Activated CD4-positive, alpha-beta T cell treated with anti-CD3 and anti-CD28 coated beads, Interleukin-2, amount 10 ng/mL, durations not matched to agents 7 days and 5 days (primary cell): ENCODE results near the gene PTPN13. TPM values are rescaled to one million over a fixed set of nuclear protein-coding genes. Genes with fewer than 3 reads are reported as not detected.

Source experiments
- CTCF ChIA-PET: fragments of 350-600 bp; sonication (Branson Sonifier 250); formaldehyde crosslinking; loops from one replicate; lab custom pipeline; 2021; ENCODE audit warnings: antibody characterized with exemption; lab: Charles Lee
- POLR2A ChIA-PET: fragments of 350-600 bp; sonication (Branson Sonifier 250); formaldehyde crosslinking; loops from one replicate; lab custom pipeline; 2021; ENCODE audit warnings: antibody characterized with exemption; lab: Charles Lee
- DNase-seq: peaks from one replicate; pipeline ENCODE4 v3.0.0-alpha.2; 2020
- H3K27ac Mint-ChIP-seq: one replicate; pipeline ENCODE4 v1.8.0; 2021; ENCODE audit warnings: mild to moderate bottlenecking, moderate library complexity, mixed read lengths
- H3K27me3 Mint-ChIP-seq: one replicate; pipeline ENCODE4 v1.8.0; 2021; ENCODE audit warnings: mixed read lengths
- H3K36me3 Mint-ChIP-seq: one replicate; pipeline ENCODE4 v1.8.0; 2021; ENCODE audit warnings: low read depth, mixed read lengths
- H3K4me1 Mint-ChIP-seq: one replicate; pipeline ENCODE4 v1.8.0; 2021; ENCODE audit warnings: mixed read lengths
- H3K4me3 Mint-ChIP-seq: one replicate; pipeline ENCODE4 v1.8.0; 2021; ENCODE audit warnings: mild to moderate bottlenecking, moderate library complexity, mixed read lengths
- H3K9me3 Mint-ChIP-seq: one replicate; pipeline ENCODE4 v1.8.0; 2021; ENCODE audit warnings: mixed read lengths
- total RNA-seq, 2 experiments: library from RNA; stranded (reverse); gene quantifications; one replicate each; pipeline ENCODE4 v1.2.3, GENCODE V29; 2021

Gene PTPN13
- total RNA-seq, 2 experiments from 2014 or later = 2.0 to 2.6 TPM

GRCh38 chr4:86600007-86600653 is 6.0 kb downstream of the PTPN13 start:
- Mint-ChIP-seq H3K4me3 (no peak overlapping the region), H3K27me3 (peaks cover 29% of the 10 kb centered on the region), H3K9me3 (no peaks in the 10 kb centered on the region), H3K36me3 (no peaks in the 10 kb centered on the region), H3K27ac (no peak overlapping the region), H3K4me1 (peaks cover 3% of the 10 kb centered on the region)
- ChIA-PET CTCF (no interaction called here), POLR2A (no interaction called here)
- DNase-seq = no peak

- ChIA-PET CTCF (no interaction called here), POLR2A (no interaction called here)
- Mint-ChIP-seq H3K4me3 (no peak overlapping the region), H3K27ac (no peak overlapping the region), H3K27me3 (peaks cover 15% of the 10 kb centered on the region), H3K9me3 (no peaks in the 10 kb centered on the region), H3K36me3 (no peaks in the 10 kb centered on the region), H3K4me1 (no peaks in the 10 kb centered on the region)
- DNase-seq = no peak
Measured at GRCh38 chr4:86603311-86603885, 9.3 kb downstream of the PTPN13 start.

- ChIA-PET CTCF (no interaction called here), POLR2A (no interaction called here)
- H3K27ac Mint-ChIP-seq = no peak overlapping the region
- H3K36me3 Mint-ChIP-seq = no peaks in the 10 kb centered on the region
- H3K9me3 Mint-ChIP-seq = no peaks in the 10 kb centered on the region
- H3K4me1 Mint-ChIP-seq = no peaks in the 10 kb centered on the region
- no peak for DNase-seq
- no peak overlapping the region for H3K4me3 Mint-ChIP-seq
- peaks cover 7% of the 10 kb centered on the region for H3K27me3 Mint-ChIP-seq
Measured at GRCh38 chr4:86606809-86607208, 12.7 kb downstream of the PTPN13 start.

DNA sequence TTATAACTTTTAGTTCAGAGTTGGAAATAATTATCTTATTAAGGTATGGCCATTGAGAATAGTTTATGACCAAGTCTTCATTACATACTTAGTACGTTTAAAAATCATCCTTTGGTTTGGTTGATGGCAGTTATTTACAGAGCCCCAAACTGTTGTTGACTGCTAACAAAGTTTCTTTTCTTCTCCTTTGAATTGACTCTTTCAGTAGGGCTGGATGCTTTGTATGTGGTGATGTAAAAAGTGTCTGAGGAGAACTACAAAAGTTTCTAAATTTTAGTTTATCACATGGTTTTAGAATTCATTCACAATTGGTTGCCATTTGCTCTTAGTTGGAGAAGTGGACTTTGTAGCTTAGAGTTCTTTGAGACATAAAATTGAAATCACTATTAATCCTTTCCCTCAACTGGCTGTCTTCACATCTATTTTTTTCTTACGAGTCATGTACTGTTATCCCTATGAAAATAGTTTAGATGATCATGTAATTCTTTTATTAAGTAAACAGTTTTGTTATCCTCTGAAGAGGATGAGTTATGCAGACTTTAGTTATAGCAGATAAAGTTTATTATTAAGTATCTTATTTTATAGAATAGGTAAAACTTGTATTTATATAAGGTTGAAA is 14.8 kb downstream of the PTPN13 start:
- H3K9me3 Mint-ChIP-seq = no peaks in the 10 kb centered on the region
- CTCF ChIA-PET = no interaction called here
- H3K4me3 Mint-ChIP-seq = no peak overlapping the region
- H3K4me1 Mint-ChIP-seq = no peaks in the 10 kb centered on the region
- H3K27me3 Mint-ChIP-seq = peaks cover 7% of the 10 kb centered on the region
- POLR2A ChIA-PET = no interaction called here
- no peak overlapping the region for H3K27ac Mint-ChIP-seq
- no peak for DNase-seq
- no peaks in the 10 kb centered on the region for H3K36me3 Mint-ChIP-seq

GRCh38 chr4:86611757-86612156 is 17.6 kb downstream of the PTPN13 start:
- DNase-seq = no peak
- Mint-ChIP-seq H3K4me3 (no peak overlapping the region), H3K9me3 (no peaks in the 10 kb centered on the region), H3K27ac (no peak overlapping the region), H3K4me1 (no peaks in the 10 kb centered on the region), H3K27me3 (no peaks in the 10 kb centered on the region), H3K36me3 (no peaks in the 10 kb centered on the region)
- ChIA-PET POLR2A (no interaction called here), CTCF (no interaction called here)

GRCh38 chr4:86613734-86614133 is 19.6 kb downstream of the PTPN13 start:
- Mint-ChIP-seq H3K36me3 (no peaks in the 10 kb centered on the region), H3K9me3 (no peaks in the 10 kb centered on the region), H3K4me3 (no peak overlapping the region), H3K27ac (no peak overlapping the region), H3K4me1 (no peaks in the 10 kb centered on the region), H3K27me3 (no peaks in the 10 kb centered on the region)
- ChIA-PET POLR2A (no interaction called here), CTCF (no interaction called here)
- DNase-seq = no peak

- no peak for DNase-seq
- no peaks in the 10 kb centered on the region for H3K4me1 Mint-ChIP-seq
- H3K9me3 Mint-ChIP-seq = no peaks in the 10 kb centered on the region
- no peak overlapping the region for H3K4me3 Mint-ChIP-seq
- CTCF ChIA-PET = no interaction called here
- H3K36me3 Mint-ChIP-seq = no peaks in the 10 kb centered on the region
- POLR2A ChIA-PET = no interaction called here
- H3K27me3 Mint-ChIP-seq = no peaks in the 10 kb centered on the region
- H3K27ac Mint-ChIP-seq = no peak overlapping the region
Measured at GRCh38 chr4:86614865-86615264, 20.8 kb downstream of the PTPN13 start.

DNA sequence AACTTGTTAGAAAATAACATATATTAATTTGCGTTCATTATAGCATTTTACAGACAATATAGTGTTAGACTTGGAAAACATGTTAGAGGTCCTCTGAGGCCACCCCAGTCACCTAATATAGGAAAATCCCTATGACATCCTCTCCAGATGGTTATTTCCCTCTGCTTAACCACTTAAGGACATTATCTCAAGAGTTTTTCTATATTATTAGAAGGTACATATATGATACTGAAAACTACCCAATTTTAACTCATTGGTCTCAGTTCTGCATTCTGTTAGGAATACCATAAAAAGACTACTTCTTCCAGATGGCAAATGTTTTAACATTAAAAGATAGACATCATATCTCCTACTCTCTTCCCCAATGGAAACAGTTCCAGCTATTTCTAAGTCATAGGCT is 21.4 kb downstream of the PTPN13 start:
- no peak for DNase-seq
- H3K27ac Mint-ChIP-seq = no peak overlapping the region
- no peaks in the 10 kb centered on the region for H3K36me3 Mint-ChIP-seq
- H3K4me3 Mint-ChIP-seq = no peak overlapping the region
- H3K4me1 Mint-ChIP-seq = no peaks in the 10 kb centered on the region
- H3K27me3 Mint-ChIP-seq = no peaks in the 10 kb centered on the region
- ChIA-PET POLR2A (no interaction called here), CTCF (no interaction called here)
- H3K9me3 Mint-ChIP-seq = no peaks in the 10 kb centered on the region

DNA sequence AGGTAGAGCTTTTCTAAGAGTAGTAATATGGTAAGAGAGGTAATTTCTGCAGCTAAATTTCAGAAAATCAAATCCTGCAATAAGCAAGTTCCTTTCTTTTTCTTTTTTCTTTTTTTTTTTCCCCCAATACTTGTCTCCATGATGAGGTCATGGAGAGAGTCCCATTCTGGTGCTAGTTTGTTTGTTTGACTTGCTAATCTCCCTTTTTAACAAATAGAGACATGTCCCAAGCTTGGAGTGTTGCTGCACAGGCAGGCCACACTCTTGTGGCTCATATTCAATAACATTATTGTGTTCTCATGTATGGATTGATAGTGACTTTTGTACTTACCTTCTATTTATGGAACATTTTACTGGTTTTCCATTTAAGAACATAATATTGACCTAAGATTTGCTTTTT is 25.5 kb downstream of the PTPN13 start:
- Mint-ChIP-seq H3K36me3 (no peaks in the 10 kb centered on the region), H3K27ac (no peak overlapping the region), H3K4me1 (no peaks in the 10 kb centered on the region), H3K9me3 (no peaks in the 10 kb centered on the region), H3K27me3 (peaks cover 7% of the 10 kb centered on the region), H3K4me3 (no peak overlapping the region)
- CTCF ChIA-PET = interaction anchor here (0.6 kb wide), 1 partner anchor 188 kb away, joined by 4 read pairs; no protein-coding TSS in a partner anchor
- DNase-seq = no peak
- POLR2A ChIA-PET = no interaction called here

GRCh38 chr4:86621435-86621834 is 27.3 kb downstream of the PTPN13 start:
- H3K27me3 Mint-ChIP-seq = peaks cover 7% of the 10 kb centered on the region
- no peak overlapping the region for H3K27ac Mint-ChIP-seq
- H3K36me3 Mint-ChIP-seq = no peaks in the 10 kb centered on the region
- H3K4me3 Mint-ChIP-seq = no peak overlapping the region
- ChIA-PET CTCF (no interaction called here), POLR2A (no interaction called here)
- no peaks in the 10 kb centered on the region for H3K9me3 Mint-ChIP-seq
- no peak for DNase-seq
- no peaks in the 10 kb centered on the region for H3K4me1 Mint-ChIP-seq

GRCh38 chr4:86626066-86626465 is 32.0 kb downstream of the PTPN13 start:
- no peak for DNase-seq
- H3K9me3 Mint-ChIP-seq = no peaks in the 10 kb centered on the region
- CTCF ChIA-PET = no interaction called here
- H3K36me3 Mint-ChIP-seq = no peaks in the 10 kb centered on the region
- no peaks in the 10 kb centered on the region for H3K4me1 Mint-ChIP-seq
- POLR2A ChIA-PET = no interaction called here
- H3K4me3 Mint-ChIP-seq = no peak overlapping the region
- H3K27me3 Mint-ChIP-seq = peaks cover 7% of the 10 kb centered on the region
- no peak overlapping the region for H3K27ac Mint-ChIP-seq

DNA sequence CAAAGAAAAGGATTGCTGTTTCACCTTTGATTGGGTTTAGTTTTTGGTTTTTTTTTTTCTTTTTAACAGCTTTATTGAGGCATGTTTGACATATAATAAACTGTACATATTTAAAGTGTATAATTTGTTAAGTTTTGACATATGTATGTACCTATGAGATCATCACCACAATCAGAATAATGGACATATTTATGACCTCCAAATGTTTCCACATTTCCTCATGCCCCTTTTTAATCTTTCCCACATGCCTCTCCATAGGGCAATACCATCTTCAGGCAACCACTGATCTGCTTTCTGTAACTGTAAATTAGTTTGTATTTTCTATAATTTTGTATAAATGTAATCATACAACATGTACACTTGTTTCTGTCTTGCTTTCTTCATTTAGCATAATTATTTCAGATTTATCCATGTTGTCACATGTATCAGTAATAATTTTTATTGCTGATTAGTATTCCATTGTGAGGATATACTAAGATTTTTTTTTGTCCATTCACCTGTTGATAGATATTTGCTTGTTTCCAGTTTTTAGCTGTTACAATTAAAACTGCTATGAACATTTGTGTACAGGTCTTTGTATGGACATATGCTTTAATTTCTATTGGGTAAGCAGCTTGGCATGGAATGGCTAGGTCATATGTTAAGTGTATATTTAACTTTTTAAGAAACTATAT is 33.5 kb downstream of the PTPN13 start:
- Mint-ChIP-seq H3K9me3 (no peaks in the 10 kb centered on the region), H3K27me3 (peaks cover 13% of the 10 kb centered on the region), H3K4me3 (no peak overlapping the region), H3K36me3 (no peaks in the 10 kb centered on the region), H3K4me1 (no peaks in the 10 kb centered on the region), H3K27ac (no peak overlapping the region)
- ChIA-PET POLR2A (no interaction called here), CTCF (interaction anchor here (0.8 kb wide), 1 partner anchor 77 kb away, joined by 4 read pairs; no protein-coding TSS in a partner anchor)
- no peak for DNase-seq

GRCh38 chr4:86630629-86631028 is 36.5 kb downstream of the PTPN13 start:
- CTCF ChIA-PET = interaction anchor here (1.0 kb wide), 1 partner anchor 135 kb away, joined by 3 read pairs; no protein-coding TSS in a partner anchor
- no peaks in the 10 kb centered on the region for H3K36me3 Mint-ChIP-seq
- DNase-seq = no peak
- H3K27me3 Mint-ChIP-seq = peaks cover 6% of the 10 kb centered on the region
- H3K9me3 Mint-ChIP-seq = no peaks in the 10 kb centered on the region
- H3K4me1 Mint-ChIP-seq = no peaks in the 10 kb centered on the region
- H3K4me3 Mint-ChIP-seq = no peak overlapping the region
- POLR2A ChIA-PET = no interaction called here
- no peak overlapping the region for H3K27ac Mint-ChIP-seq
